GM12878 (cell line): ENCODE measurements around the gene HMCN1. TPM values are rescaled to one million over a fixed set of nuclear protein-coding genes. Genes with fewer than 3 reads are reported as not detected.

Source experiments
- ATAC-seq: fragments of 200-7000 bp; cut with Tn5 transposase; 3 replicates; pipeline ENCODE4 v1.9.1; 2020; ENCODE audit warnings: mild to moderate bottlenecking, moderate library complexity
- BruUV-seq: library from RNA; stranded (reverse); fragments of 400-500 nt; replicated peaks from 2 replicates; lab custom pipeline; 2021; lab: Mats Ljungman, UMichigan
- CTCF ChIA-PET: fragments of 300-600 bp; sonication (Branson Sonifier 250); formaldehyde crosslinking; extraction: SDS; loops from one replicate; lab custom pipeline; 2021; ENCODE audit warnings: inconsistent platforms; lab: Yijun Ruan, JAX
- POLR2A ChIA-PET: fragments of 350-600 bp; formaldehyde crosslinking; extraction: SDS; loops from one replicate; lab custom pipeline; 2021; ENCODE audit warnings: inconsistent platforms; lab: Charles Lee
- RAD21 ChIA-PET: fragments of 300-600 bp; sonication (Branson Sonifier 250); formaldehyde crosslinking; loops from one replicate; lab custom pipeline; 2023; ENCODE audit warnings: antibody characterized with exemption; ENCODE audit not compliant: unreplicated experiment; lab: Charles Lee
- SMC1A ChIA-PET: fragments of 300-600 bp; sonication (Branson Sonifier 250); formaldehyde crosslinking; loops from one replicate; lab custom pipeline; 2023; ENCODE audit not compliant: unreplicated experiment, uncharacterized antibody; lab: Charles Lee
- DNase-seq: peaks from one replicate; pipeline ENCODE4 v3.0.0-alpha.2; 2011; ENCODE audit warnings: low read depth, low spot score
- FAIRE-seq: peaks from 3 replicates; lab custom pipeline; 2011; peaks lifted over from hg19 to GRCh38; lab: Jason Lieb, UNC
- H2AFZ ChIP-seq: 2 replicates; pipeline ENCODE4 v1.6.0; 2011; ENCODE audit warnings: low read depth, low read length, control low read depth; ENCODE audit not compliant: control insufficient read depth
- H3K27ac ChIP-seq: 2 replicates; pipeline ENCODE4 v1.5.1; 2011; ENCODE audit warnings: control low read depth; ENCODE audit not compliant: control insufficient read depth, insufficient read depth
- H3K27me3 ChIP-seq, 2 experiments: replicated peaks in 1 of 2; 2 replicates each; pipeline versions ENCODE4 v1.6.0 to v1.6.1; 2011; ENCODE audit warnings: low read length in 1 of 2; ENCODE audit not compliant: control insufficient read depth in 2 of 2, insufficient read depth in 2 of 2
- H3K36me3 ChIP-seq, 2 experiments: 2 replicates each; pipeline ENCODE4 v1.5.1; 2011; ENCODE audit warnings: low read length in 1 of 2; ENCODE audit not compliant: control insufficient read depth in 2 of 2, insufficient read depth in 2 of 2
- H3K4me1 ChIP-seq: 2 replicates; pipeline ENCODE4 v1.6.1; 2011; ENCODE audit warnings: mild to moderate bottlenecking, low read length, moderate library complexity, mixed read lengths; ENCODE audit not compliant: control insufficient read depth, insufficient read depth
- H3K4me2 ChIP-seq: 2 replicates; pipeline ENCODE4 v1.6.0; 2011; ENCODE audit warnings: control low read depth; ENCODE audit not compliant: control insufficient read depth, insufficient read depth
- H3K4me3 ChIP-seq: fragments of 200-600 bp; sonication (generic); 2 replicates; pipeline ENCODE4 v1.5.1; 2016
- H3K79me2 ChIP-seq: 2 replicates; pipeline ENCODE4 v1.6.0; 2011; ENCODE audit warnings: low read length; ENCODE audit not compliant: control insufficient read depth, insufficient read depth
- H3K9ac ChIP-seq: 2 replicates; pipeline ENCODE4 v1.8.0; 2011; ENCODE audit warnings: low read length, control low read depth, mixed read lengths; ENCODE audit not compliant: control insufficient read depth, insufficient read depth
- H3K9me3 ChIP-seq: replicated peaks from 3 replicates; pipeline ENCODE4 v1.5.1; 2011; ENCODE audit warnings: mild to moderate bottlenecking, low read length; ENCODE audit not compliant: control insufficient read depth, insufficient read depth
- H4K20me1 ChIP-seq: 2 replicates; pipeline ENCODE4 v1.6.0; 2011; ENCODE audit not compliant: control insufficient read depth, insufficient read depth
- BMI1 ChIP-seq: fragments of 450-650 bp; IDR thresholded peaks from 2 replicates; pipeline ENCODE4 v1.6.1; 2016; ENCODE audit warnings: mild to moderate bottlenecking, moderate library complexity, borderline replicate concordance
- ETV6 ChIP-seq, 2 experiments: fragments of 450-650 bp in 1 of 2; IDR thresholded peaks in 1 of 2; conservative IDR thresholded peaks in 1 of 2; 2 replicates each; pipeline ENCODE4 v1.6.1; 2014; ENCODE audit warnings: antibody characterized with exemption in 1 of 2, borderline replicate concordance in 1 of 2, low read depth in 1 of 2, mild to moderate bottlenecking in 1 of 2, moderate library complexity in 1 of 2
- FOS ChIP-seq: IDR thresholded peaks from 3 replicates; pipeline ENCODE4 v1.6.1; 2011; ENCODE audit warnings: borderline replicate concordance; ENCODE audit not compliant: insufficient read length; ENCODE audit errors: extremely low read depth
- IRF4 ChIP-seq: IDR thresholded peaks from 2 replicates; pipeline ENCODE4 v1.6.1; 2011; ENCODE audit warnings: low read depth, low read length
- JUNB ChIP-seq: IDR thresholded peaks from 2 replicates; pipeline ENCODE4 v1.6.1; 2016; ENCODE audit warnings: antibody characterized with exemption, mild to moderate bottlenecking
- NBN ChIP-seq: fragments of 450-650 bp; IDR thresholded peaks from 2 replicates; pipeline ENCODE4 v1.6.1; 2016
- NR2C1 ChIP-seq: fragments of 450-650 bp; IDR thresholded peaks from 2 replicates; pipeline ENCODE4 v1.6.1; 2017; ENCODE audit warnings: antibody characterized with exemption, mild to moderate bottlenecking, moderate library complexity
- NR2F1 ChIP-seq: fragments of 450-650 bp; conservative IDR thresholded peaks from 2 replicates; pipeline ENCODE4 v1.6.1; 2017; ENCODE audit warnings: mild to moderate bottlenecking
- PAX8 ChIP-seq: fragments of 450-650 bp; IDR thresholded peaks from 2 replicates; pipeline ENCODE4 v1.6.1; 2017; ENCODE audit warnings: mild to moderate bottlenecking, moderate library complexity
- POLR2A ChIP-seq: IDR thresholded peaks from 2 replicates; pipeline ENCODE4 v1.6.1; 2011; ENCODE audit warnings: low read depth, mild to moderate bottlenecking, low read length
- POU2F2 ChIP-seq: IDR thresholded peaks from 3 replicates; pipeline ENCODE4 v1.6.1; 2011; ENCODE audit warnings: low read depth, mild to moderate bottlenecking, low read length, borderline replicate concordance
- RELA ChIP-seq: fragments of 450-650 bp; IDR thresholded peaks from 2 replicates; pipeline ENCODE4 v1.8.0; 2014; ENCODE audit warnings: borderline replicate concordance; ENCODE audit not compliant: partially characterized antibody
- RFX5 ChIP-seq: IDR thresholded peaks from 2 replicates; pipeline ENCODE4 v1.6.1; 2011; ENCODE audit warnings: low read depth, low read length, improper control_type of control experiment
- SRF ChIP-seq, 2 experiments: IDR thresholded peaks; 2 replicates each; pipeline ENCODE4 v1.6.1; 2011; ENCODE audit warnings: low read depth in 2 of 2, low read length in 2 of 2, mild to moderate bottlenecking in 1 of 2, moderate library complexity in 1 of 2
- SUPT20H ChIP-seq: IDR thresholded peaks from 2 replicates; pipeline ENCODE4 v1.6.1; 2011; ENCODE audit warnings: low read depth, mild to moderate bottlenecking, low read length, moderate library complexity, borderline replicate concordance; ENCODE audit not compliant: control insufficient read depth
- TBL1XR1 ChIP-seq: IDR thresholded peaks from 2 replicates; pipeline ENCODE4 v1.6.1; 2012; ENCODE audit warnings: low read depth, low read length, improper control_type of control experiment
- ZNF217 ChIP-seq: fragments of 450-650 bp; IDR thresholded peaks from 2 replicates; pipeline ENCODE4 v1.6.1; 2017; ENCODE audit warnings: antibody characterized with exemption, mild to moderate bottlenecking
- ZNF24 ChIP-seq: fragments of 450-650 bp; IDR thresholded peaks from 2 replicates; pipeline ENCODE4 v1.6.1; 2017; ENCODE audit warnings: antibody characterized with exemption, mild to moderate bottlenecking
- ZZZ3 ChIP-seq: IDR thresholded peaks from 2 replicates; pipeline ENCODE4 v1.6.1; 2011; ENCODE audit warnings: low read depth; ENCODE audit not compliant: control insufficient read depth, insufficient read length
- WGBS: methylation state at CpG from one replicate; pipeline ENCODE4 v1.1.6; 2016; ENCODE audit warnings: low lambda C conversion rate; ENCODE audit not compliant: insufficient replicate concordance, insufficient coverage; ENCODE audit errors: missing lambda C conversion rate; 5-methylcytosine and 5-hydroxymethylcytosine counted together
- in situ Hi-C: fragments of 300-500 bp; cut with MboI; formaldehyde crosslinking; loops from 9 replicates; pipeline ENCODE4 v1.14.3; 2018; ENCODE audit warnings: mixed read lengths
- intact Hi-C: fragments of 100-400 bp; cut with micrococcal nuclease; formaldehyde crosslinking; loops from one replicate; pipeline ENCODE4 v1.14.2; 2022; ENCODE audit not compliant: unreplicated experiment
- polyA plus RNA-seq, 11 experiments: library from polyadenylated mRNA; depleted of rRNA in 4 of 11; unstranded in 6 of 11; stranded (reverse) in 5 of 11; fragments of >200 nt; fragmentation: Nextera tagmentation in 4 of 11; fragmentation: Illumina TruSeq in 1 of 11; extraction: Ambion mirVana in 4 of 11; extraction: Trizol in 1 of 11; gene quantifications; 1 replicate in 1 of 11; 2 replicates in 10 of 11; pipeline versions ENCODE4 v1.2.1 to v1.2.3, GENCODE V29; 2011 to 2016; ENCODE audit warnings: inconsistent platforms in 2 of 11, missing spikeins in 2 of 11, low read depth in 1 of 11
- total RNA-seq, 4 experiments: library from RNA; depleted of rRNA in 3 of 4; stranded (reverse); fragments of >200 nt in 3 of 4; fragmentation: Illumina TruSeq in 1 of 4; extraction: Trizol in 1 of 4; gene quantifications; 2 replicates each; pipeline versions ENCODE4 v1.2.1 to v1.2.3, GENCODE V29; 2013 to 2021
- TF ChIP-seq, protein P1 (sequence below): IDR thresholded peaks from 2 replicates; pipeline ENCODE4 v1.6.1; 2012; ENCODE audit warnings: low read depth, low read length, improper control_type of control experiment

HMCN1 gene
- total and polyA plus RNA-seq, 10 of the 15 experiments (the other 5 are each of a cell fraction or from before 2014, with no cell fraction given) = under 0.01 to 0.07 TPM; not detected in 8

DNA sequence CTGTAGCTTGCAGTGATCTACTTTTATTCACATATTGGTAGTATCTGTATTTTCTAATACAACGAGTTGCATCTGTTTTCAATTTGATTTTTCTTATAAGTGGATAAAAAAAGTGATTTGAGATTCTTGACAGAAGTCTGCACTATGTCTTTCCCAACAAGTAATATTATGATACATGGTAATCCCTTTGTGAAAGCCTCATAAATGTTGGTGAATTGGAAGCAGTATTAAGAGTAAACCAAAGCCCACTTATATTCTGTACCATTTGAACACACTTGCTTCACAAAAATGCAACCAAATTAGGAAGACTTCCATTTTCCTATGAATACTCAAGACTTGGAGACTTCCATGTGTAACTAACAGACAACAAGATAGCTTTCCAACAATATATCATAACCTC, 172.0 kb downstream of the HMCN1 start:
- ChIA-PET CTCF (interaction anchor here (0.9 kb wide), 1 partner anchor 9 kb away, joined by 4 read pairs; no protein-coding TSS in a partner anchor), RAD21 (no interaction called here), POLR2A (no interaction called here), SMC1A (no interaction called here)
- Histone ChIP-seq H3K79me2 (no peaks in the 10 kb centered on the region), H3K27me3 (no peaks in the 10 kb centered on the region), H3K4me2 (no peak overlapping the region), H4K20me1 (no peaks in the 10 kb centered on the region), H3K4me3 (no peak overlapping the region), H3K27ac (no peak overlapping the region), H3K36me3 (no peaks in the 10 kb centered on the region), H3K4me1 (no peaks in the 10 kb centered on the region), H2AFZ (no peak overlapping the region), H3K9me3 (no peaks in the 10 kb centered on the region), H3K9ac (no peak overlapping the region)
- in situ Hi-C loops = no loop called here
- no TSS peak for BruUV-seq
- no peak for DNase-seq
- no peak for TF ChIP-seq SUPT20H
- FAIRE-seq = no peak
- intact Hi-C loops = no loop called here
- WGBS = 4% methylated on average over 1 of the region's 1 CpG
- no peak for ATAC-seq

DNA sequence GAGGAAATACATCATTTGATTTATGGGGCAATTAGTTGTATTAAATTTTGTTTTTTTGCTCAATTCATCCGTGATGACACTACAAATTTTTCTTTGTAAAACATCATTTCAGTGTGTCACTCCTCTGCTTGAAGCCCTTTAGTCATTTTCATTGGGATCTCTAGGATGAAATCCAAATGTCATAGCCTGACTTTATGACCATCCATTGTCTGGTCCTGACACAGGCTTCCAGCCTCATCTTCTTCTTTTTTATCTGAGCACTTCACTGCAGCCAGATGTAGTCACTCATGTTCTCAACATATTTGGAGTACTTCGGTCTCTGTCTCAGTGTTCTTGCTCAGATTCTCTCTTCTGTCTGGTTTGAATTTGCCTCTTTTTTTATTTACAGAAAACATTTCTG, 173.1 kb downstream of the HMCN1 start:
- Histone ChIP-seq H4K20me1 (no peaks in the 10 kb centered on the region), H3K79me2 (no peaks in the 10 kb centered on the region), H3K36me3 (no peaks in the 10 kb centered on the region), H3K9me3 (no peaks in the 10 kb centered on the region), H3K4me2 (no peak overlapping the region), H3K4me1 (no peaks in the 10 kb centered on the region), H3K27ac (no peak overlapping the region), H2AFZ (no peak overlapping the region), H3K27me3 (no peaks in the 10 kb centered on the region), H3K9ac (no peak overlapping the region), H3K4me3 (no peak overlapping the region)
- RAD21 ChIA-PET = no interaction called here
- FAIRE-seq = no peak
- no TSS peak for BruUV-seq
- no peak for ATAC-seq
- intact Hi-C loops = no loop called here
- POLR2A ChIA-PET = no interaction called here
- no peak for DNase-seq
- CTCF ChIA-PET = no interaction called here
- in situ Hi-C loops = no loop called here
- 11% methylated on average over 2 of the region's 2 CpGs for WGBS
- SMC1A ChIA-PET = no interaction called here
- TF ChIP-seq JUNB (no peak), NR2C1 (no peak), SRF (IDR thresholded peaks at IDR 0.05; ENCODE audit: low read depth in 2 of 2, low read length in 2 of 2) (no peak), RELA (no peak), ETV6 (conservative IDR thresholded peaks at IDR 0.05 in 1 of 2, IDR thresholded peaks at IDR 0.05 in 1 of 2; ENCODE audit: borderline replicate concordance in 1 of 2, low read depth in 1 of 2) (no peak), ZNF24 (no peak), BMI1 (no peak), NR2F1 (no peak), PAX8 (no peak), ZNF217 (no peak), NBN (no peak), POLR2A (no peak), RFX5 (no peak), POU2F2 (no peak), IRF4 (no peak), TBL1XR1 (no peak), FOS (no peak), ZZZ3 (no peak)
- TF ChIP-seq, protein P1, sequence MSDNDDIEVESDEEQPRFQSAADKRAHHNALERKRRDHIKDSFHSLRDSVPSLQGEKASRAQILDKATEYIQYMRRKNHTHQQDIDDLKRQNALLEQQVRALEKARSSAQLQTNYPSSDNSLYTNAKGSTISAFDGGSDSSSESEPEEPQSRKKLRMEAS = no peak
